A673 (cell line): Measurements from ENCODE around the gene LRRC46. TPM values are rescaled to one million over a fixed set of nuclear protein-coding genes. Genes with fewer than 3 reads are reported as not detected.

Experiments
- BruUV-seq: library from RNA; stranded (reverse); fragments of 400-500 nt; replicated peaks from 2 replicates; lab custom pipeline; 2021; lab: Mats Ljungman, UMichigan
- CTCF ChIA-PET: fragments of 300-600 bp; sonication (Branson Sonifier 250); formaldehyde crosslinking; loops from one replicate; lab custom pipeline; 2022; ENCODE audit warnings: antibody characterized with exemption; lab: Charles Lee
- POLR2A ChIA-PET: fragments of 300-600 bp; sonication (Branson Sonifier 250); formaldehyde crosslinking; loops from one replicate; lab custom pipeline; 2022; ENCODE audit warnings: antibody characterized with exemption; ENCODE audit not compliant: low non-redundant PET; lab: Charles Lee
- DNase-seq: peaks from one replicate; pipeline ENCODE4 v3.0.0-alpha.2; 2015; ENCODE audit warnings: low spot score
- H3K27ac ChIP-seq: fragments of 200-600 bp; sonication (generic); 2 replicates; pipeline ENCODE4 v1.5.1; 2016; ENCODE audit warnings: mixed run types, low read depth, mild to moderate bottlenecking, mixed read lengths, antibody characterized with exemption, low read length; ENCODE audit not compliant: poor library complexity, severe bottlenecking
- H3K27me3 ChIP-seq: fragments of 200-600 bp; sonication (generic); replicated peaks from 2 replicates; pipeline ENCODE4 v1.6.1; 2017; ENCODE audit warnings: mixed run types, low read depth, mild to moderate bottlenecking, mixed read lengths, antibody characterized with exemption, low read length; ENCODE audit not compliant: insufficient read depth, poor library complexity
- H3K36me3 ChIP-seq: fragments of 200-600 bp; sonication (generic); 2 replicates; pipeline ENCODE4 v1.6.1; 2016; ENCODE audit warnings: mixed run types, mild to moderate bottlenecking, mixed read lengths, antibody characterized with exemption, low read length; ENCODE audit not compliant: insufficient read depth, poor library complexity, severe bottlenecking
- H3K4me1 ChIP-seq: fragments of 200-600 bp; sonication (generic); 2 replicates; pipeline ENCODE4 v1.6.1; 2017; ENCODE audit warnings: mixed run types, mild to moderate bottlenecking, mixed read lengths, antibody characterized with exemption, low read length; ENCODE audit not compliant: insufficient read depth, poor library complexity, severe bottlenecking
- H3K4me3 ChIP-seq: fragments of 200-600 bp; sonication (generic); 2 replicates; pipeline ENCODE4 v1.5.1; 2016; ENCODE audit warnings: low read depth, mixed run types, mild to moderate bottlenecking, mixed read lengths, low read length; ENCODE audit not compliant: poor library complexity, severe bottlenecking
- H3K9me3 ChIP-seq: fragments of 200-600 bp; sonication (generic); 2 replicates; pipeline ENCODE4 v1.6.1; 2016; ENCODE audit warnings: mixed run types, low read depth, mild to moderate bottlenecking, mixed read lengths, antibody characterized with exemption, low read length; ENCODE audit not compliant: poor library complexity, severe bottlenecking
- EZH2 ChIP-seq: fragments of 200-600 bp; sonication (generic); IDR thresholded peaks from 2 replicates; pipeline ENCODE4 v1.6.1; 2017; ENCODE audit warnings: borderline replicate concordance, low read depth, mild to moderate bottlenecking, mixed read lengths, antibody characterized with exemption, low read length; ENCODE audit not compliant: poor library complexity, severe bottlenecking
- intact Hi-C: fragments of 100-400 bp; cut with micrococcal nuclease; formaldehyde crosslinking; loops from one replicate; pipeline ENCODE4 v1.10.0; 2022; ENCODE audit not compliant: unreplicated experiment
- total RNA-seq: library from RNA; stranded (reverse); gene quantifications from 2 replicates; pipeline ENCODE4 v1.2.3, GENCODE V29; 2021
- TF ChIP-seq, protein P1 (sequence below): fragments of 300-800, 200-600 bp; sonication (generic); conservative IDR thresholded peaks from 2 replicates; pipeline ENCODE4 v1.5.1; 2017; ENCODE audit warnings: low read depth, mild to moderate bottlenecking, antibody characterized with exemption, low read length, moderate library complexity, mixed read lengths

Gene LRRC46
- total RNA-seq, 1 experiment from 2014 or later, result 1.1 TPM

DNA sequence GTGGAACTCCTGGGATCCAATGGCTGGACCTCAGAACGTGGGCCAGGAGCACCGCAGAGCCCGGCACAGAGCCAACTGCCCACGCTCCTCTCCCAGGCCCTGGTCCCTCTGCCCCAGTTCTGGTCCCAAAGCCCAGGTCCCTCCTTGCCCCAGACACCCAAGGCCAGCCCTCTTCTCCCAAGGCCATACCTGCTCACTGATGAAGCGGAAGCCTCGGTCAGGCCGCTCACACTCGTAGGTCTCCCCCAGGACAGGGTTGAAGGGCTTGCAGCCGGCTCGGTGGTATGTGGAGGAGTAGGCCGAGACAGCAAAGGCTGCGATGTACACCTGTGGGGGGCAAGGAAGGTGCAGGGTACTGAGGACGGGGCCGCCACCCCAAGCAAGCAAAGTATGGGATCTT, 18.4 kb upstream of the LRRC46 start:
- POLR2A ChIA-PET, result no interaction called here
- H3K9me3 ChIP-seq, result no peaks in the 10 kb centered on the region
- DNase-seq, result no peak
- CTCF ChIA-PET, result no interaction called here
- TF ChIP-seq, protein P1, sequence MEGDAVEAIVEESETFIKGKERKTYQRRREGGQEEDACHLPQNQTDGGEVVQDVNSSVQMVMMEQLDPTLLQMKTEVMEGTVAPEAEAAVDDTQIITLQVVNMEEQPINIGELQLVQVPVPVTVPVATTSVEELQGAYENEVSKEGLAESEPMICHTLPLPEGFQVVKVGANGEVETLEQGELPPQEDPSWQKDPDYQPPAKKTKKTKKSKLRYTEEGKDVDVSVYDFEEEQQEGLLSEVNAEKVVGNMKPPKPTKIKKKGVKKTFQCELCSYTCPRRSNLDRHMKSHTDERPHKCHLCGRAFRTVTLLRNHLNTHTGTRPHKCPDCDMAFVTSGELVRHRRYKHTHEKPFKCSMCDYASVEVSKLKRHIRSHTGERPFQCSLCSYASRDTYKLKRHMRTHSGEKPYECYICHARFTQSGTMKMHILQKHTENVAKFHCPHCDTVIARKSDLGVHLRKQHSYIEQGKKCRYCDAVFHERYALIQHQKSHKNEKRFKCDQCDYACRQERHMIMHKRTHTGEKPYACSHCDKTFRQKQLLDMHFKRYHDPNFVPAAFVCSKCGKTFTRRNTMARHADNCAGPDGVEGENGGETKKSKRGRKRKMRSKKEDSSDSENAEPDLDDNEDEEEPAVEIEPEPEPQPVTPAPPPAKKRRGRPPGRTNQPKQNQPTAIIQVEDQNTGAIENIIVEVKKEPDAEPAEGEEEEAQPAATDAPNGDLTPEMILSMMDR, result no peak
- H3K4me1 ChIP-seq, result no peaks in the 10 kb centered on the region
- no peak overlapping the region for H3K27ac ChIP-seq
- no peak overlapping the region for H3K4me3 ChIP-seq
- H3K36me3 ChIP-seq, result no peaks in the 10 kb centered on the region
- H3K27me3 ChIP-seq, result no peaks in the 10 kb centered on the region
- intact Hi-C loops, result no loop called here
- BruUV-seq, result no TSS peak

DNA sequence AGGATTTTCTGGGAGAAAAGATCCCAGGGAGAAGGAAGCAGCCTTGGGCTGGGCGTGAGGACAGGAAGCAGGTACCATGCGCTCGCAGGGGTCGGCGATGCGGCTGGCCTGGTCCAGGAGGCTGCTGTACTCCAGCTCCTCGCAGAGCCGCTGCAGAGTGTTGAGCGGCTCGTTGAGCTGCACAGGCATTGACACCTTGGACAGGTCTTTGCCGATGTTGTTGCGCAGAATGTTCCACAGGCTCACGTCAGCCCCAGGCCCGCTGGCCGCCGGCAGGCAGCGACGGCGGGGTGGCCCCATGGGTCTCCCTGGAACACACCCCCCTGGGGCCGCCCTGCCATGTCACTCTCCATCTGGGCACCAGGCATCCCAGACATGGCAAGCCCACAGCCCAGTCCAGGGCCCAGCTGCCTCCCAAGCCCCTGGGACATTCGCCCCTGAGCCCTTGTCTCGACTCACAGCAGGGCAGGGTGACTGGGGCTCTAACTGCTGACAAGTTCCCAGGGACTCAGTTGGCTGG, 17.9 kb upstream of the LRRC46 start:
- ChIA-PET POLR2A (no interaction called here), CTCF (no interaction called here)
- Histone ChIP-seq H3K27ac (no peak overlapping the region), H3K36me3 (no peaks in the 10 kb centered on the region), H3K4me1 (no peaks in the 10 kb centered on the region), H3K27me3 (no peaks in the 10 kb centered on the region), H3K4me3 (no peak overlapping the region), H3K9me3 (no peaks in the 10 kb centered on the region)
- intact Hi-C loops, result no loop called here
- BruUV-seq, result no TSS peak
- DNase-seq, result no peak
- TF ChIP-seq, protein P1, result no peak
- no peak for TF ChIP-seq EZH2

DNA sequence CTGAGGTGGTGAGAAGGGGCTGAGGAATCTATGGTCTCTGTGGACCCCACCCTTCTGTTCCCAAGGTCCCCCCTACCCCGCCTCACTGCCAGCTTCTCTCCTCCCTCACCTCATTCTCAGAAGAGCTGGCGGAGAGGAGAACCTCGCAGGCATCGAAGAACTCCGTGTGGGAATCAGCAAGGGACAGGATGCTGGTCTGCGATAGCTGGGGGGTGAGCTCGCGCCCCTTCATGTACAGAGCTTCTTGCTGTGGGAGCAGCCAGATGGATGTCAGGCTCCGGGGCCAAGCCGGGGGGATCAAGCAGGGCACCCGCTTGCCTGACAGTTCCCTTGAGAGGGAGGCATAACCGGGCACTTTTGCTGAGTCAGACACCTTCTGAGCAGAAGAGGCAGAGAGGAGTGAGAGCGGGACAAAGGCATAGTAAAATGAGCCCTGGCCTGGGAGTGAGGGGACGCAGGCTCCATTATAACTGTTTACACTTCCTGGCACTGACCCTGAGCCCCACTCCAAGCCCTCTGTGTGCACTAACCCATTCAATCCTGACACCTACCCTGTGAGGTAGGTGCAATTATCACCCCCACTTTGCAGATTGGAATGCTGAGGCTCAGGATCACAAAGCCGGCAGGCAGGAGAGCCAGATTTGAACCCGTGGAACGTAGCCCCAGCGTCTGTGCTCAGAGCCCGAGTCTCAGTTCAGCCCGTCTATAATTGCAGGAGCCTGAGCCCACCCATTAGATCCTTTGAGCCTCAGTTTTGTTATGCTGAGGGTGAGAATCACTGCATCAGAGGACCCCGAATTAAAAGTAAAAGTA, 16.2 kb upstream of the LRRC46 start:
- no peaks in the 10 kb centered on the region for H3K9me3 ChIP-seq
- BruUV-seq, result no TSS peak
- H3K27me3 ChIP-seq, result no peaks in the 10 kb centered on the region
- ChIA-PET POLR2A (no interaction called here), CTCF (no interaction called here)
- no peaks in the 10 kb centered on the region for H3K36me3 ChIP-seq
- no peaks in the 10 kb centered on the region for H3K4me1 ChIP-seq
- intact Hi-C loops, result no loop called here
- no peak for DNase-seq
- TF ChIP-seq, protein P1, result no peak
- TF ChIP-seq EZH2, result no peak
- H3K4me3 ChIP-seq, result no peak overlapping the region
- no peak overlapping the region for H3K27ac ChIP-seq
